ENCODE measurements around the gene APOB. TPM values are rescaled to one million over a fixed set of nuclear protein-coding genes. Genes with fewer than 3 reads are reported as not detected.

APOB gene
- total RNA-seq, 2 experiments from 2014 or later: not detected

DNA sequence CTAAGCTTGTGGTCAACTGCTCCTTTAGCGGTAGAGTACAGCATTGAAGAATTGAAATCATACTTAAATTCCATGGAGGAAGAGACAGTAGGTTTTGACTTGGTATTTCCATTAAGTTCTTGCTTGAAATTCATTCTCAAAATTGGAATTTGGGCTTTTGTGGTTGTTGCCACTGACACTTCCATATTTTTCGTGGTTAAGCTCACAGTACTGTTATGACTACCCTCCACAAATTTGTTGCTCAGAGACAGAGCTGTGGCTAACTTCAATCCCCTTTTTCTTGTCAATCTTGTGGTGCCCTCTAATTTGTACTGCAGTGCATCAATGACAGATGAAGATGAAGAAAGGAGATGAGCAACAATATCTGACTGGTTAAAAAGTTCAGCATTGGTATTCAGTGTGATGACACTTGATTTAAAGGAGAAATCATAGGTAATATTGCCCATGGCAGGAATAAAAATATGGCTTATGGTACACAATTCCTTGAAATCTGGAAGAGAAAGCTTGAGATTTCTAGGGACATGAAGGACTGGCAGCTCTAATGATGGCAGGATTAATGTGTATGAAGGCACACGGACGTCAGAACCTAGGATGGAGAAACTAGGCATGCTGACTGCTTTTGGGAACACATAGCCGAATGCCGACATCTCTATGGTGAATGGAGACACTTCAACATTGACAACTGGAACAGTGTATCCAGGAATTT, 37.3 kb downstream of the APOB start:
- no peak for ATAC-seq
- no peaks in the 10 kb centered on the region for H3K27me3 Mint-ChIP-seq
- no peaks in the 10 kb centered on the region for H3K4me1 Mint-ChIP-seq (ENCODE audit: low read depth)
- CTCF ChIA-PET: no interaction called here
- H3K9me3 Mint-ChIP-seq: no peaks in the 10 kb centered on the region
- no peaks in the 10 kb centered on the region for H3K36me3 Mint-ChIP-seq (ENCODE audit: low read depth)
- DNase-seq: no peak
- intact Hi-C loops (cut with micrococcal nuclease): no loop called here
- TF ChIP-seq, protein P1, sequence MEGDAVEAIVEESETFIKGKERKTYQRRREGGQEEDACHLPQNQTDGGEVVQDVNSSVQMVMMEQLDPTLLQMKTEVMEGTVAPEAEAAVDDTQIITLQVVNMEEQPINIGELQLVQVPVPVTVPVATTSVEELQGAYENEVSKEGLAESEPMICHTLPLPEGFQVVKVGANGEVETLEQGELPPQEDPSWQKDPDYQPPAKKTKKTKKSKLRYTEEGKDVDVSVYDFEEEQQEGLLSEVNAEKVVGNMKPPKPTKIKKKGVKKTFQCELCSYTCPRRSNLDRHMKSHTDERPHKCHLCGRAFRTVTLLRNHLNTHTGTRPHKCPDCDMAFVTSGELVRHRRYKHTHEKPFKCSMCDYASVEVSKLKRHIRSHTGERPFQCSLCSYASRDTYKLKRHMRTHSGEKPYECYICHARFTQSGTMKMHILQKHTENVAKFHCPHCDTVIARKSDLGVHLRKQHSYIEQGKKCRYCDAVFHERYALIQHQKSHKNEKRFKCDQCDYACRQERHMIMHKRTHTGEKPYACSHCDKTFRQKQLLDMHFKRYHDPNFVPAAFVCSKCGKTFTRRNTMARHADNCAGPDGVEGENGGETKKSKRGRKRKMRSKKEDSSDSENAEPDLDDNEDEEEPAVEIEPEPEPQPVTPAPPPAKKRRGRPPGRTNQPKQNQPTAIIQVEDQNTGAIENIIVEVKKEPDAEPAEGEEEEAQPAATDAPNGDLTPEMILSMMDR (IDR thresholded peaks at IDR 0.05): no peak
- H3K4me3 Mint-ChIP-seq: no peak overlapping the region
- H3K27ac Mint-ChIP-seq: no peak overlapping the region
- POLR2A ChIA-PET: no interaction called here

DNA sequence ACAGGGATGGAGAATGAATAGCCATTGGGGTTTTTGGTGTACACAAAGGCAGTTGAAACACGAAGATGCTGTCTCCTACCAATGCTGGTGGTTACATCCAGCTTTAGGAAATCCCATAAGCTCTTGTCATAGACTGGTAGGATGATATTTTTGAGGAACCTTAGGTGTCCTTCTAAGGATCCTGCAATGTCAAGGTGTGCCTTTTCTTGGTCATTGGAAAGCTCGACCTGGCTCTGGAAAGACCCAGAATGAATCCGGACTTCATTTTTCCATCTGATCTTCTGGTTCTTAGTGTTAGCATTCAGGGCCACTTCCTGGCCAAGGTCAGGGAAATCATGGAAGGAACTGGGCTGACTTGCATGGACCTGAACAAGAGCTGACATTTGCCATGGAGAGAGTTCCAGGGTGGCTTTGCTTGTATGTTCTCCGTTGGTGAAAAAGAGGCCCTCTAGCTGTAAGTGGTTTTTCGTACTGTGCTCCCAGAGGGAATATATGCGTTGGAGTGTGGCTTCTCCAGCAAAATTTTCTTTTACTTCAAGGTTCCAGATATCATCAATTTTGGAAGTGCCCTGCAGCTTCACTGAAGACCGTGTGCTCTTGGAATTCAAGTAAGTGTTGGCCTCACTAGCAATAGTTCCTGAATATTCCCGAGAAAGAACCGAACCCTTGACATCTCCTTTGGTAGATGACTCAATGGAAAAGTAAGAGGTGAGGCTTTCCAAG, 38.0 kb downstream of the APOB start:
- Mint-ChIP-seq H3K27ac (no peak overlapping the region), H3K9me3 (no peaks in the 10 kb centered on the region), H3K4me1 (ENCODE audit: low read depth) (no peaks in the 10 kb centered on the region), H3K36me3 (ENCODE audit: low read depth) (no peaks in the 10 kb centered on the region), H3K27me3 (no peaks in the 10 kb centered on the region), H3K4me3 (no peak overlapping the region)
- ATAC-seq (no peak), DNase-seq (no peak)
- intact Hi-C loops (cut with micrococcal nuclease): no loop called here
- ChIA-PET POLR2A (no interaction called here), CTCF (no interaction called here)
- TF ChIP-seq, protein P1 (IDR thresholded peaks at IDR 0.05): no peak

DNA sequence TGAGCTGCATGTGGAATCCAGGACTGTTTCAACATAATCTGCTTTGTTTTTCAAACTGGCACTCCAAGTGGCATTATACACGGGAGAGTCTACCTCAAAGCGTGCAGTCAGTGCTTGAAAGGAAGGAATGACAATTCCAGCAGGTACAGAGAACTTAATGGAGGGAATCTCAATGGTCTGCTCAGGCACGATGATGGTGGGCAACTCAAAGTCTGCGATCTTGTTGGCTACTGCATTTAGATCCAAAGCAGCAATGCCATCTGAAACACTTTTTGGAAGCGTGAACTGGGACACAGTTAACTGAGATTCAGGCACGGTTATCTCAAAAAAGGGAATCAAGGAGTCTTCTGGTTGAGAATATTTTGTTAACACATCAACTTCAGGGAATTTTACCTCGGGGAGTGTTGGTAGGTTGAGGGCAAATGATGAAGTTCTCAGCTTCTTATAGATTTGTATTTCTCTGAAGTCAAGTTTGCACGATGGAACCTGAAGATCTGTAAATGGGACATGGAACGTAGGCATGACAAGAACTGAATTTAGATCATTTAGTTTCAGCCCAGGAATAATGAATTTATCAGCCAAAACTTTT, 38.7 kb downstream of the APOB start:
- no peak for ATAC-seq
- Mint-ChIP-seq H3K4me1 (ENCODE audit: low read depth) (no peaks in the 10 kb centered on the region), H3K36me3 (ENCODE audit: low read depth) (no peaks in the 10 kb centered on the region), H3K9me3 (no peaks in the 10 kb centered on the region), H3K4me3 (no peak overlapping the region), H3K27me3 (no peaks in the 10 kb centered on the region), H3K27ac (no peak overlapping the region)
- no peak for DNase-seq
- ChIA-PET POLR2A (no interaction called here), CTCF (no interaction called here)
- intact Hi-C loops (cut with micrococcal nuclease): no loop called here
- TF ChIP-seq, protein P1 (IDR thresholded peaks at IDR 0.05): no peak

DNA sequence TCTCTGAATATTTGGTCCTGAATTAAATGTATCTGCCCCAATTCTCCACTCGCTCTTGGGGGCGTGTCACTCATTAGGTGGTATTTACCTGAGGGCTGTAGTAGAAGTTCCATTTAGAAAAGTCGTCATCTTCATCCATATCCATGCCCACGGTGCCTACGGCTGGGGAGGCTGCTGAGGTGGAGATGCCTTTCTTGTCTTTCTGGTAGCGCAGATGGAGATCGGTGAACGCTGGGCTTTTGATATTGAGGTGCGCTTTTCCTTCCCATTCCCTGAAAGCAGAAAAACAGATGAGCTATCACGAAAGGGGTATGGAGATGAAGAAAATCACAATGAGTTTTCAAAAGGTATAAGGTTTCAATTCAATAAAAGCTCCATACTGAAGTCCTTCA, 39.7 kb downstream of the APOB start:
- ChIA-PET CTCF (no interaction called here), POLR2A (no interaction called here)
- no peak overlapping the region for H3K4me3 Mint-ChIP-seq

More for the DNA sequence above, 39.7 kb downstream of the APOB start:
- ATAC-seq (no peak), DNase-seq (no peak)
- Mint-ChIP-seq H3K27me3 (no peaks in the 10 kb centered on the region), H3K36me3 (ENCODE audit: low read depth) (no peaks in the 10 kb centered on the region), H3K27ac (no peak overlapping the region), H3K9me3 (no peaks in the 10 kb centered on the region), H3K4me1 (ENCODE audit: low read depth) (no peaks in the 10 kb centered on the region)
- TF ChIP-seq, protein P1 (IDR thresholded peaks at IDR 0.05): no peak
- intact Hi-C loops (cut with micrococcal nuclease): no loop called here
